AG10803 (cell line): Measurements from ENCODE around the gene CYP1A2.

ENCODE experiments used
- DNase-seq: peaks from one replicate; pipeline ENCODE4 v3.0.0; 2010; ENCODE audit warnings: low read depth
- H3K4me3 ChIP-seq: 2 replicates; pipeline ENCODE4 v1.5.1; 2011; ENCODE audit warnings: mild to moderate bottlenecking, low read length, control low read depth
- CTCF ChIP-seq: conservative IDR thresholded peaks from 2 replicates; pipeline ENCODE4 v1.5.1; 2011; ENCODE audit warnings: mild to moderate bottlenecking, low read length, control low read depth, inconsistent platforms

CYP1A2 gene

GRCh38 chr15:74790080-74790916 is 41.7 kb downstream of the CYP1A2 start:
- TF ChIP-seq CTCF: no peak
- H3K4me3 ChIP-seq: no peak overlapping the region
- peak; percentile 55 for DNase-seq

- H3K4me3 ChIP-seq: no peak overlapping the region
- no peak for DNase-seq
- TF ChIP-seq CTCF: no peak
Measured at GRCh38 chr15:74791007-74791406, 42.4 kb downstream of the CYP1A2 start.

GRCh38 chr15:74791667-74792066 is 43.0 kb downstream of the CYP1A2 start:
- H3K4me3 ChIP-seq: no peak overlapping the region
- DNase-seq: no peak
- no peak for TF ChIP-seq CTCF

GRCh38 chr15:74792227-74793016 is 43.8 kb downstream of the CYP1A2 start:
- H3K4me3 ChIP-seq: no peak overlapping the region
- TF ChIP-seq CTCF: no peak
- no peak for DNase-seq

- H3K4me3 ChIP-seq: no peak overlapping the region
- no peak for DNase-seq
- no peak for TF ChIP-seq CTCF
Measured at GRCh38 chr15:74793135-74794028, 44.7 kb downstream of the CYP1A2 start.

- no peak overlapping the region for H3K4me3 ChIP-seq
- DNase-seq: no peak
- no peak for TF ChIP-seq CTCF
Measured at GRCh38 chr15:74794248-74794969, 45.8 kb downstream of the CYP1A2 start.
